HG03060 (cell line): ENCODE data around the gene PLPP4.

Experiments
- ATAC-seq: cut with Tn5 transposase; IDR thresholded peaks from one replicate; pipeline ENCODE4 v1.9.1; 2021; ENCODE audit warnings: low read depth, moderate number of reproducible peaks; ENCODE audit not compliant: unreplicated experiment

Gene PLPP4

GRCh38 chr10:120483651-120484301 is 26.7 kb downstream of the PLPP4 start:
- no peak for ATAC-seq

DNA sequence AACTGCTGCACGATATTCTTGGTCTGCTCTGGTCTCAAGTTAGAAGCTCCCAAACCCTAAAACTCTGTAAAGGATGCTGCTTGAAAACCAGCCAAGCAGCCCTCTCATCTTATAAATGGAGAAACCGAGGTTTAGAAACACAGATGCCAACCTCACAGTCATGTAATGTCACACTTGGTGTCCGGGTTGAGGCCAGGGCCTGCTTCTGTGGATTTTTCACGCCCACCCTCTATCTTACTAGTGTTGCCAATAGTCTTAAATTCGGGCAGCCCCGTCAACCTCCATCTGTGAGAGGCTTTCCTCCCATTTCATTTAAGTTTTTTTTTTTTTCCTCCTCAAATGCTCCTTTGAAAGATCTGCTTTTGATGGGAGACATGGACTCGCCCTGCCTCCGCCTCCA is 28.9 kb downstream of the PLPP4 start:
- ATAC-seq: no peak

DNA sequence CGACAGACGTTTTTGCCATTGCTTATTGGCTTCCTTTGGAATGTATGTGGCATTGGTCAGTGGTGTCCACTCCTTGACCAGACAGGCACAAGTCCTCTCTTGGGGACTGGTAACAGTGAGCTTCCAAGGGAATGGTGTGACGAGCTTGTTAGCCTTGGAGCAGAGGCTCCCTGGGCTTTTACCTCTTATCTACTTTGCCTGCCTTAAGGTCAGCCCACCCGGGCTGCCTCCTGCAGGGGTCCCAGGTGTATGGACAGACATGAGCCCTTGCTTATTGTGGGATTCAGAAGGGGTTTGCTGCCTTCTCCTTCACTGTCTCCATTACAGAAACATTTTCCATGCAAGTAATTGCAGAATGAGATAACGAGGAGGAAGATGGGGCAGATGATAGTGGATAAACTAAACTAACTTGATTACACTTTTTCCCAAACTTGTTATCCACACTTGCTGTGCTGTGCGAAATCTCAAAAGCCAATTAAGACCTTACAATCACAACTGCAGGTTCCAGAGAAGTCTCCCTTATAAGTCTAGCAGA is 29.7 kb downstream of the PLPP4 start:
- no peak for ATAC-seq

DNA sequence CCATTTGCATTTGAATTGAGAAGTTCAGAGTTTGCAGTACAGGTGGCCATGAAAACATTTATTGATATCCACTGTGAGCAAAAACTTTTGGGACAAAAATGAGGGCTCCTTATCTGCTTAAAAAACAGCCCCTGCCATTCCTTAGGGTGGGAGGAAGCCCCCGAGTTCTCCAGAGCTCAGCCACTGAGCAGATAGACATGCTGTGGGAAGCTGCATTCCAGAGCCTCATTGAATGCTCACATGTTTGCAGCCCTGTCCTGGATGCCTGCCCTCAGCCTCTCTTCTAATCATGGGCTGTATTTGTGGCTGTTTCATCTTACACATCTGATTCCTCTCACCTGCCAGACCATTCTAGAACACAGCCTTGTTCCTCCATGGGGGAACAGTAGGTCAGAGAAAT is 33.3 kb downstream of the PLPP4 start:
- ATAC-seq: no peak

- no peak for ATAC-seq
These were observed 35.3 kb downstream of the PLPP4 start for GRCh38 chr10:120492346-120492745.

GRCh38 chr10:120493411-120494312 is 36.6 kb downstream of the PLPP4 start:
- ATAC-seq: peak; percentile 51

DNA sequence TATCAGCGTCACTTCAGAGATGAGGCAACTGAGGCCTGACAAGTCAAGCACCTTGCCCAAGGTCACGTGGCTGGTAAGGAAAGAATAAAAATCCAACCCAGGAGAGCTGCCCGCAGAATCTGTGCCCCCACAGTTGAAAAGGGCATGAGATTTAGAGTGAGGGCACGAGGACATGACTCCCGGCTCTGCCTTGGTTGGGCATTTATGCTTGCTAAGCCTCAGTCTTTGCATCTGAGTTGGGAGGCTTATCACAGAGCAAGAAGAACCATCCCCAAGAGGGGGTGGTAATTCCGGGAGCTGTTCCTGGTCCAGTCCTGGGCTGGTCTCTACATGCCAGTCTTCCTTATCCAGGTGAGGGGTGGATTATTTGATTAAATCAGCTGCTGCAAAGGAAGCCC is 37.3 kb downstream of the PLPP4 start:
- no peak for ATAC-seq

GRCh38 chr10:120495226-120496009 is 38.4 kb downstream of the PLPP4 start:
- no peak for ATAC-seq

- no peak for ATAC-seq
These were observed 42.9 kb downstream of the PLPP4 start for GRCh38 chr10:120499883-120500282.

- no peak for ATAC-seq
These were observed 46.7 kb downstream of the PLPP4 start for GRCh38 chr10:120503689-120504088.

DNA sequence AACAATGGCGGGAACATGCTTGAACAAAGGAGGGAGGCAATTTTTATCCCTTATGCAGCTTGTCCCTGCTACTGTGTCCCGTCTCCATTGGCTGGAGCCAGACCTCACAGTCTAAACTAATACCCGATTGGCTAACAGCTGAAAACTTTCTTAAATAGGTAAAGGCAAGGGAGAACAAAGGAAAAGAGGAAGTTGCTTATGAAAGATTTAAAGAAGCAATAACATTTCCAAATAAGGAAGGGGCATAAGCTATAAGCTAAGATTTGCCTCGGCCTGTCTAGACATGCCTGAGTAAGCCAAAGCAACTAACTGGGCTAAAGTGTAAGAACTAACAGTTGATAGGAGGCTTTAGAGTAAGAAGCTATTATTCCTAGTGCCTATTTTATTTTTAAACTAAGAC is 47.2 kb downstream of the PLPP4 start:
- ATAC-seq: peak; percentile 48

DNA sequence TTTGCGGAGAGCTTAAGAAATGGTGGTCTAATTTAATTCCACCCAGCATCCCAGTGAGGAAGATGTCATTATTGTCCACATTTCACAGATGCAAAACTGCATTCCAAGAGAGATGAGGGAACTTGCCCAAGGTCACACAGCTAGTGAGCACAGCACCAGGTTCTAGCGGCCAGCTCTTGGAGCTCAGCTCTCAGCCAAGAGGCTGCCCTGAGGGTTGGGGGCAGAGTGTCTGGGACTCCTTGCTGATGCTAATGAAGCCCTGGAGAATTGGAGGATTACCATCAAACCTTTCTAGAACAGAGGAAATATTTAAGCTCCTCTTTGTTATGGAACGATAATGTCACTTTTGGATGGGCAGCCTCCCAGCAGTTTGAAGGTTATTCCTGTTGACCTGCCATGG is 48.0 kb downstream of the PLPP4 start:
- ATAC-seq: no peak

GRCh38 chr10:120505866-120506265 is 48.8 kb downstream of the PLPP4 start:
- no peak for ATAC-seq

GRCh38 chr10:120506674-120507073 is 49.6 kb downstream of the PLPP4 start:
- no peak for ATAC-seq

GRCh38 chr10:120507175-120507574 is 50.1 kb downstream of the PLPP4 start:
- no peak for ATAC-seq

GRCh38 chr10:120507651-120508050 is 50.6 kb downstream of the PLPP4 start:
- no peak for ATAC-seq

GRCh38 chr10:120508393-120508792 is 51.4 kb downstream of the PLPP4 start:
- ATAC-seq: no peak

DNA sequence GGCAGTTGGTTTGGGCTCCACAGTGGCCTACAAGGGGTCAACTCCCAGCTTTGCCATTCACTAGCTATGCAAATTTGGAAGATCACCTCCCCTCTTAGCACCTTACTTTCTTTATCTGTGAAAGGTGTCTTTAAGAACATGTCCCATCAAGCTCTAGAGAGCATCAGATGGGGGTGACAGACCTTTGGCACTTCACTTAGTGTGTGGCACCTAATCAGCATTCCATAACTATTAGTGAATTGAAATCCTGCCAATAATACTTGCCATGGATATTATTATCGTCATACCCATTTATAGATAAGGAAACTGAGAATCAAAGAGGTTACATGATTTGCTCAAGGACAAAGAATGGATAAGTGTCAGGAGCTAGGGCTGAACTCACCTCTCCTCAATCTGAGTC is 51.9 kb downstream of the PLPP4 start:
- ATAC-seq: no peak

- ATAC-seq: no peak
These were observed 54.1 kb downstream of the PLPP4 start for GRCh38 chr10:120511165-120511564.

DNA sequence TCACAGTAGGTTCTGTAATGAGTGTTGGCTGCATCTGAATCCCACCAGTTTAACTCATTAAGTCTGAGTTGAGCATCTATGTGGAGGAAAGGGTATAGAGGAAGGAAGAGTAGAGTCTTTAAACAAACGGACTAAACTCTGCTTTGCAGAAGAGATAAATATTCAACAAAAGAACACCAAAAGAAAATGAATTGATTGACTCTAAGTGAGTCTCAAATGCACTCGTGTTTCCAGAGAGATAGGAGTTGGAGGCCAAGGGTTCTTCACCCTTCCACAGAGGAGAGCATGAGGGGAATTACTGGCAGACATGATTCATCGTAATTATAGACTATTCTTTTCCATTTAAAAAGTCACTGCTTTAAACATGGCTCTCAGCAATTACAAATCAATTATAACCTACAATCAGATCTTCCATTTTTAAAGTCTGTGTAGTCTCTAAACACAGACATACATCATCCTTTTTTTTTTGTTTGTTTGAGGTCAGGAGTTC is 56.3 kb downstream of the PLPP4 start:
- ATAC-seq: no peak
